Sigmoid colon (tissue), 7 donors: ENCODE measurements around the gene RFFL. TPM values are rescaled to one million over a fixed set of nuclear protein-coding genes. Genes with fewer than 3 reads are reported as not detected.
A peak's percentile ranks its signal among the peaks of the same experiment; 100 is the strongest.

ENCODE experiments used
- DNase-seq: peaks from one replicate; pipeline ENCODE4 v3.0.0-alpha.2; 2019
- H3K27ac ChIP-seq, 4 donors: fragments of 200-600 bp; sonication (generic); one replicate each; pipeline ENCODE4 v1.5.1; 2016 to 2019; ENCODE audit warnings: mild to moderate bottlenecking in 1 of 4
- H3K27me3 ChIP-seq, 3 donors: fragments of 200-600 bp; sonication (generic); one replicate each; pipeline ENCODE4 v1.5.1; 2019; ENCODE audit warnings: mild to moderate bottlenecking in 1 of 3
- H3K36me3 ChIP-seq, 4 donors: fragments of 200-600 bp; sonication (generic); one replicate each; pipeline ENCODE4 v1.5.1; 2016 to 2019
- H3K4me1 ChIP-seq, 4 donors: fragments of 200-600 bp; sonication (generic); one replicate each; pipeline ENCODE4 v1.5.1; 2017 to 2019
- H3K4me3 ChIP-seq, 4 donors: fragments of 200-600 bp; sonication (generic); one replicate each; pipeline ENCODE4 v1.5.1; 2017 to 2019; ENCODE audit warnings: mild to moderate bottlenecking in 2 of 4, moderate library complexity in 1 of 4
- H3K9me3 ChIP-seq, 4 donors: fragments of 200-600 bp in 3 of 4; sonication (generic) in 3 of 4; one replicate each; pipeline versions ENCODE4 v1.5.1 to v1.6.1; 2013 to 2019
- EP300 ChIP-seq, 4 donors: sonication (generic); formaldehyde crosslinking; IDR thresholded peaks; one replicate each; pipeline ENCODE4 v1.6.1; 2017; ENCODE audit warnings: antibody characterized with exemption in 4 of 4
- POLR2A ChIP-seq, 2 donors: fragments of 450-650 bp; IDR thresholded peaks; one replicate each; pipeline ENCODE4 v1.6.1; 2016; ENCODE audit warnings: antibody characterized with exemption in 2 of 2, mild to moderate bottlenecking in 2 of 2, moderate library complexity in 2 of 2
- POLR2AphosphoS5 ChIP-seq, 4 donors: sonication (generic); formaldehyde crosslinking; IDR thresholded peaks; one replicate each; pipeline ENCODE4 v1.6.1; 2017; ENCODE audit warnings: antibody characterized with exemption in 4 of 4
- WGBS, 2 donors: extraction: QIAGEN DNeasy Blood & Tissue Kit; methylation state at CpG; one replicate each; pipeline ENCODE4 v1.1.7; 2013; 5-methylcytosine and 5-hydroxymethylcytosine counted together
- intact Hi-C: fragments of 100-400 bp; cut with DNase I; formaldehyde crosslinking; loops from one replicate; pipeline ENCODE4 v1.15.1; 2023
- polyA plus RNA-seq, 3 donors: library from polyadenylated mRNA; stranded (reverse); fragments of 200-250 nt; gene quantifications; one replicate each; pipeline ENCODE4 v1.2.3, GENCODE V29; 2013
- total RNA-seq, 4 donors: library from RNA; depleted of rRNA; stranded (reverse); fragments of >200 nt; gene quantifications; one replicate each; pipeline ENCODE4 v1.1.0, GENCODE V29; 2016
- TF ChIP-seq, protein P1 (sequence below), 4 experiments: fragments of 450-650 bp in 3 of 4; fragments of 200-600 bp in 1 of 4; IDR thresholded peaks; one replicate each; pipeline ENCODE4 v1.5.1; 2016 to 2019; ENCODE audit warnings: antibody characterized with exemption in 4 of 4, mild to moderate bottlenecking in 3 of 4, moderate library complexity in 2 of 4
- donor health status: healthy with polysubstance abuse.
- donor health status: Bipolar disorder and iron deficiency.
- donor health status: healthy.

RFFL gene
- total and polyA plus RNA-seq, 7 donors, result 15.0 to 29.4 (median 22.9) TPM

DNA sequence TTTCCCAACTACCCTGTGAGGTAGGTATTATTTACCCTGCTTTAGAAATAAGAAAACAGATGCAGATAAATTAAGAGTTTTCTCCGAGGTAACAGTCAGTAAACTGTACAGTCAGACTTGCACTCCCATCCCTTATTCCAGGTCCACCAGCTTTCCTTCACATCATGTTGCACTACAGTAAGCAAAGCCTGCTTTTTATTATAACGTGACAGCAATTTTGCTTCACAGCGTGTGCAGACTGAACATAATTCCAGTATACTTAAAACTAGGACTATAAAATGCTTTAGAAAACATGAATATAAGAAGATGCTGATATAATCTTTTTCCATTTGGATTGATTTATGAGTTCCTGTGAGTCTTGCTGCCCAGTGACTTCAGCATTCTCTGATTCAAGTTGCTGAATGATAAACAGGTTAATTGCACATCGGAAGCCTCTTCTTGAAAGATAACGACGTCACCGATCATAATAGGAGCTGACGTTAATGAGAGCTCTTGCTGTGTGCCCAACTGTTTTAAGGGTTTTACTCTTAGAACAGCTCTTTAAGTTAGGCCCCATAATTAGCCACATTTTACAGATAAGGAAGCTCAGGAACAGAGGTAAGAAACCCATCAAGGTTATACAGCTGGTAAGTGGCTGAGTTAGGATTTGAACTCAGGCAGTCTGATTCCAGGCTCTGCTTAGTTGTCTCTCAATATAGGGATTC is 81.8 kb downstream of the RFFL start:
- peaks cover 0 to 36% (median 28%) of the 10 kb centered on the region in 4 donors for H3K4me1 ChIP-seq
- DNase-seq, result peak; percentile 5
- peak in 1 of 4 donors; percentile 21 for TF ChIP-seq POLR2AphosphoS5 (IDR thresholded peaks at IDR 0.05)
- TF ChIP-seq, protein P1, sequence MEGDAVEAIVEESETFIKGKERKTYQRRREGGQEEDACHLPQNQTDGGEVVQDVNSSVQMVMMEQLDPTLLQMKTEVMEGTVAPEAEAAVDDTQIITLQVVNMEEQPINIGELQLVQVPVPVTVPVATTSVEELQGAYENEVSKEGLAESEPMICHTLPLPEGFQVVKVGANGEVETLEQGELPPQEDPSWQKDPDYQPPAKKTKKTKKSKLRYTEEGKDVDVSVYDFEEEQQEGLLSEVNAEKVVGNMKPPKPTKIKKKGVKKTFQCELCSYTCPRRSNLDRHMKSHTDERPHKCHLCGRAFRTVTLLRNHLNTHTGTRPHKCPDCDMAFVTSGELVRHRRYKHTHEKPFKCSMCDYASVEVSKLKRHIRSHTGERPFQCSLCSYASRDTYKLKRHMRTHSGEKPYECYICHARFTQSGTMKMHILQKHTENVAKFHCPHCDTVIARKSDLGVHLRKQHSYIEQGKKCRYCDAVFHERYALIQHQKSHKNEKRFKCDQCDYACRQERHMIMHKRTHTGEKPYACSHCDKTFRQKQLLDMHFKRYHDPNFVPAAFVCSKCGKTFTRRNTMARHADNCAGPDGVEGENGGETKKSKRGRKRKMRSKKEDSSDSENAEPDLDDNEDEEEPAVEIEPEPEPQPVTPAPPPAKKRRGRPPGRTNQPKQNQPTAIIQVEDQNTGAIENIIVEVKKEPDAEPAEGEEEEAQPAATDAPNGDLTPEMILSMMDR (IDR thresholded peaks at IDR 0.05), result no peak
- intact Hi-C loops, result loop anchor here (1.0 to 10.0 kb wide), 4 partner anchors 15 to 587 kb away; partner anchors contain the start of genes RAD51D and SLFN5
- 8 to 22% methylated on average over 8 of the region's 8 CpGs for WGBS, 2 donors
- peak overlapping the region; percentile 94 to 98 (median 96) for H3K27ac ChIP-seq
- H3K27me3 ChIP-seq, result no peaks in the 10 kb centered on the region
- H3K36me3 ChIP-seq, result peaks cover 0 to 22% (median 0%) of the 10 kb centered on the region in 4 donors
- no peaks in the 10 kb centered on the region for H3K9me3 ChIP-seq
- H3K4me3 ChIP-seq, result peak overlapping the region; percentile 74 to 80 (median 77)

DNA sequence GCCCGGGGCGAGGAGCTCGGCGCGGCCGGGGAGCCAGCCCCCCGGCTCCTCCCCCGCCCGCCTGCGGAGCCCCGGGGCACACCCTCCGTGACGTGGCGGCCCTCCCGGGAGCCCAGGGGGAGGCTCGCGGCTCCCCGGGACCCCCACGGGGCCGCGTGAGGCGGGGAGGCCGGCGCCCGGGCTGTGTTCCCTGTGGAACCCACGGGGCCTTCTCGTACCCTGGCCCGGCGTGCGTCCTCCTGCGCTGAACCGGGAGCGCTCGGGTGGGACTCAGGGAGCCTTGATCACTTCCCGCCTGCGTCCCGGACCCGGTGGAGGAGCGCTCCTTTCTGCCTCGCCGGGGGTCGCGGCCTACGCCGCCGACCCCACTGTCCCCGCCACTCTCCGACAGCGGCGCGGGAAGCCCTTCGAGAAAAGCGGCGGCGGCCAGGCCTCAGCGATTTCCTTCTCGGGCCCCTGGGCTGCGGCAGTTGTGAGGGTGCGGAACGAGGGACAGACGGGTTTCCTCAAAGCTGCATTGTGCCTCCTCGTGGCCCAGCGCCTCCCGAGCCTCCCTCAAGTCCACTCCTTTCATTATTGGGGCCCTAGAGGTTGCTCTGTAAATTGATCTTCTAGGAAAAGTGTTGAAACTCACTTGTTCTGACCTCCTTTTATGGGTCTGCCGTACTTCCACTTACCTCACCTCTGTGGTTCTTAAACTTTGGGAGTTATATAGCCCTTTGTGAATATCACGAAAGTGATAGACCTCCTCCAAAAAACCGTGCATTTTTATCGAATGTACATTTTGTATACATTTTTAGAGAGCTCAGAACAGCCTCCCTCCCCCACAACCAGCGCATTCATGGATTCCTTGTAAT is 82.6 kb downstream of the RFFL start:
- Histone ChIP-seq H3K9me3 (no peaks in the 10 kb centered on the region), H3K4me3 (peak overlapping the region; percentile 74 to 80 (median 77)), H3K27ac (peak overlapping the region; percentile 94 to 98 (median 96)), H3K27me3 (no peaks in the 10 kb centered on the region), H3K4me1 (peaks cover 0 to 36% (median 28%) of the 10 kb centered on the region in 4 donors), H3K36me3 (peaks cover 0 to 15% (median 0%) of the 10 kb centered on the region in 4 donors)
- WGBS, 2 donors, result 1% methylated on average over 69 of the region's 69 CpGs
- peak; percentile 91 for DNase-seq
- intact Hi-C loops, result loop anchor here (1.0 to 10.0 kb wide), 6 partner anchors 16 to 588 kb away; partner anchors contain the start of genes CCT6B, RAD51D, SLFN5 and ZNF830
- TF ChIP-seq POLR2AphosphoS5 (IDR thresholded peaks at IDR 0.05), result peak in 3 of 4 donors; percentile 20 to 78 (median 68)
- TF ChIP-seq EP300 (IDR thresholded peaks at IDR 0.05), result no peak
- TF ChIP-seq, protein P1 (IDR thresholded peaks at IDR 0.05), result peak in 3 of 4 experiments; percentile 5 to 25 (median 23)
- TF ChIP-seq POLR2A (IDR thresholded peaks at IDR 0.05), result peak in 1 of 2 donors; percentile 48

GRCh38 chr17:34980353-34980680 is 83.2 kb downstream of the RFFL start, which contains the start of gene LIG3:
Gene LIG3 (plus strand): TSS chr17:34980512. CDS start chr17:34983006, 2,494 bp downstream.
- 0% methylated on average over 39 of the region's 39 CpGs for WGBS, 2 donors
- Histone ChIP-seq H3K36me3 (peaks cover 0 to 9% (median 0%) of the 10 kb centered on the region in 4 donors), H3K4me1 (peaks cover 0 to 36% (median 28%) of the 10 kb centered on the region in 4 donors), H3K9me3 (no peaks in the 10 kb centered on the region), H3K4me3 (peak within 1 kb of the TSS; percentile 74 to 80 (median 77)), H3K27me3 (no peaks in the 10 kb centered on the region), H3K27ac (peak within 1 kb of the TSS; percentile 94 to 98 (median 96))
- intact Hi-C loops, result loop anchor here (1.0 to 10.0 kb wide), 5 partner anchors 16 to 588 kb away; partner anchors contain the start of genes CCT6B, SLFN5 and ZNF830
- DNase-seq, result peak; percentile 97
- TF ChIP-seq, protein P1 (IDR thresholded peaks at IDR 0.05), result no peak
- TF ChIP-seq EP300 (IDR thresholded peaks at IDR 0.05) (peak in 1 of 4 donors; percentile 44), POLR2AphosphoS5 (IDR thresholded peaks at IDR 0.05) (peak; percentile 77 to 95 (median 84)), POLR2A (IDR thresholded peaks at IDR 0.05) (peak in 1 of 2 donors; percentile 53)

DNA sequence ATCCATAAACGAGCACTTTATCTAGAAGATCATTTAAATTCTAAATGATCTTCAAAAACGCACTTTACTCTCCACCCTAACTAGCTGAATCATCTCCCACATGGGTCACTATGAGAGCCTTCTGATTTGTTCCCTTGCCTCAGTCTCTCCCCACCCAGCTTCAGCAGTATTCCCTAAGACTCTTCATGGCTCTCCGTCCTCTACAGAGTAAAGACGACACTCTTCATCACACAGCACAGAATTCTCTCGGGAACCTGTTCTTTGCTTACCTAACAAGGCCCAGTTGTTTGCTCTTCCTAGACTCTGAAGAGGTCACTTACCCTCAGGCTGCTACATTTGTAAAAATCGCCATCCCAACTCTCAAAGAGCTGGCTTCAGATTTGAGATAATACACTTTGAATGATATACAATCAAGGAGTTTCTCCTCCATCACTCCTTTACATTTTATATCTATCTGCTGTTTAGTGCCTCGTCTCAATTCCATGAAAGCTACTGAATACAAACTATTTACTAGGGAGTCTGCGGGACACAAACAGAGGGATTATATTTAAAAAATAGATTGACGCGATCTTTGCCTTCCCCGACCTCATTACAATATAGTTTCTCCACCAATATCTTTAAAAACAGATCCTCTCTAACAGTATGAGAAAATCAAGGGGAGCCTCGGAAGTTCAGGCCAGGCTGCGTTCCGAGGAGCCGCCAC is 83.7 kb downstream of the RFFL start:
- WGBS, 2 donors, result 21 to 25% methylated on average over 15 of the region's 15 CpGs

More for the DNA sequence above, 83.7 kb downstream of the RFFL start:
- Histone ChIP-seq H3K4me1 (peaks cover 0 to 36% (median 28%) of the 10 kb centered on the region in 4 donors), H3K9me3 (no peaks in the 10 kb centered on the region), H3K36me3 (peaks cover 0 to 9% (median 0%) of the 10 kb centered on the region in 4 donors), H3K27me3 (no peaks in the 10 kb centered on the region), H3K27ac (peak overlapping the region; percentile 94 to 98 (median 96)), H3K4me3 (peak overlapping the region; percentile 74 to 80 (median 77))
- no peak for DNase-seq
- TF ChIP-seq POLR2AphosphoS5 (IDR thresholded peaks at IDR 0.05) (no peak), EP300 (IDR thresholded peaks at IDR 0.05) (no peak), POLR2A (IDR thresholded peaks at IDR 0.05) (peak in 1 of 2 donors; percentile 89)
- TF ChIP-seq, protein P1 (IDR thresholded peaks at IDR 0.05), result no peak
- intact Hi-C loops, result loop anchor here (1.0 to 10.0 kb wide), 5 partner anchors 17 to 589 kb away; partner anchors contain the start of genes CCT6B, SLFN5 and ZNF830
